Smooth muscle cell (in vitro differentiated cells): Measurements from ENCODE around the gene PLIN1. TPM values are rescaled to one million over a fixed set of nuclear protein-coding genes. Genes with fewer than 3 reads are reported as not detected.

Experiments used
- DNase-seq: peaks from one replicate; lab custom pipeline; 2025; ENCODE audit not compliant: unreplicated experiment; lab: John Stamatoyannopoulos, UW
- H2AFZ ChIP-seq: fragments of 200-600 bp; sonication (generic); 2 replicates; pipeline ENCODE4 v1.6.0; 2016; ENCODE audit warnings: antibody characterized with exemption, low read depth, mild to moderate bottlenecking
- H3F3A ChIP-seq: fragments of 200-600 bp; sonication (generic); 2 replicates; pipeline ENCODE4 v1.6.0; 2017; ENCODE audit warnings: antibody characterized with exemption, low read depth
- H3K27ac ChIP-seq: fragments of 200-600 bp; sonication (generic); 2 replicates; pipeline ENCODE4 v1.5.1; 2016; ENCODE audit warnings: low read depth, mild to moderate bottlenecking
- H3K27me3 ChIP-seq: fragments of 200-600 bp; sonication (generic); 2 replicates; pipeline ENCODE4 v1.6.1; 2016; ENCODE audit warnings: low read depth, mild to moderate bottlenecking
- H3K36me3 ChIP-seq: fragments of 200-600 bp; sonication (generic); 2 replicates; pipeline ENCODE4 v1.5.1; 2016; ENCODE audit warnings: low read depth
- H3K4me1 ChIP-seq: fragments of 200-600 bp; sonication (generic); 2 replicates; pipeline ENCODE4 v1.5.1; 2016; ENCODE audit warnings: low read depth
- H3K4me2 ChIP-seq: fragments of 200-600 bp; sonication (generic); 2 replicates; pipeline ENCODE4 v1.6.0; 2016; ENCODE audit warnings: mild to moderate bottlenecking
- H3K4me3 ChIP-seq: fragments of 200-600 bp; sonication (generic); 2 replicates; pipeline ENCODE4 v1.5.1; 2016; ENCODE audit warnings: mild to moderate bottlenecking
- H3K79me2 ChIP-seq: fragments of 200-600 bp; sonication (generic); 2 replicates; pipeline ENCODE4 v1.6.0; 2016; ENCODE audit warnings: low read depth, mild to moderate bottlenecking
- H3K9ac ChIP-seq: fragments of 200-600 bp; sonication (generic); 2 replicates; pipeline ENCODE4 v1.6.0; 2016; ENCODE audit warnings: low read depth
- H3K9me3 ChIP-seq: fragments of 200-600 bp; sonication (generic); replicated peaks from 2 replicates; pipeline ENCODE4 v1.5.1; 2016; ENCODE audit warnings: low read depth
- H4K20me1 ChIP-seq: fragments of 200-600 bp; sonication (generic); 2 replicates; pipeline ENCODE4 v1.6.0; 2016; ENCODE audit warnings: low read depth
- CTCF ChIP-seq: fragments of 200-600 bp; sonication (generic); IDR thresholded peaks from 2 replicates; pipeline ENCODE4 v1.5.1; 2017; ENCODE audit warnings: borderline replicate concordance, mild to moderate bottlenecking, antibody characterized with exemption; ENCODE audit not compliant: insufficient read depth, poor library complexity, severe bottlenecking
- WGBS: methylation state at CpG from one replicate; pipeline ENCODE4 v1.1.7; 2016; ENCODE audit warnings: low lambda C conversion rate; 5-methylcytosine and 5-hydroxymethylcytosine counted together
- polyA plus RNA-seq: library from polyadenylated mRNA; unstranded; fragments of >200 nt; fragmentation: Nextera tagmentation; extraction: Ambion mirVana; gene quantifications from 2 replicates; pipeline ENCODE4 v1.2.1, GENCODE V29; 2016
- total RNA-seq: library from RNA; depleted of rRNA; stranded (reverse); fragments of >200 nt; gene quantifications from 2 replicates; pipeline ENCODE4 v1.2.3, GENCODE V29; 2014

Gene PLIN1
- total and polyA plus RNA-seq, 2 experiments from 2014 or later: 0.04 to 0.66 TPM

DNA sequence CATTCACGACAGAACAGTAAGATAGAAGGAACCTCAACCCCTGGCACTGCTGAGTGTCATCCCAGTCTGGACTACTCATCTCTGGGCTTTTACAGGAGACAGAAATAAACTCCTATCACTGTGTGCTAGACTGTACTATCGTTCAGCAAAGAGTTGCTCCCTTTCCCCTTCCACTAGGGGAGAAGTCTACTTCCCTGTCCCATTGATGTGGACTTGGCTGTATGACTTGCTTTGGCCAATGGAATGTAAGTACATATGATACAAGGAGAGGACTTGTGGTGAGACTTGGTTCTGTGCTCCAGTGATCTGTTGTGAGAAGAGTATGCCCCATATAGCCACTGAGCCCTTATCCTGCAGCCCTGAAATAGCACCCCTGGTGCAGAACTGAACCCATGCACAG is 18.6 kb downstream of the PLIN1 start:
- H2AFZ ChIP-seq: no peak overlapping the region
- H3K4me1 ChIP-seq: peaks cover 2% of the 10 kb centered on the region
- WGBS: 90% methylated on average over 2 of the region's 2 CpGs
- no peaks in the 10 kb centered on the region for H4K20me1 ChIP-seq
- H3K79me2 ChIP-seq: no peaks in the 10 kb centered on the region
- no peak overlapping the region for H3K4me2 ChIP-seq
- H3K36me3 ChIP-seq: no peaks in the 10 kb centered on the region
- TF ChIP-seq CTCF: no peak
- no peak overlapping the region for H3K4me3 ChIP-seq
- H3F3A ChIP-seq: peaks cover 10% of the 10 kb centered on the region
- no peak overlapping the region for H3K27ac ChIP-seq
- DNase-seq: no peak
- no peaks in the 10 kb centered on the region for H3K27me3 ChIP-seq
- H3K9me3 ChIP-seq: no peaks in the 10 kb centered on the region
- no peak overlapping the region for H3K9ac ChIP-seq

GRCh38 chr15:89659295-89659694 is 19.9 kb downstream of the PLIN1 start:
- H3K36me3 ChIP-seq: no peaks in the 10 kb centered on the region
- no peaks in the 10 kb centered on the region for H3K79me2 ChIP-seq
- H3F3A ChIP-seq: peaks cover 4% of the 10 kb centered on the region
- peaks cover 6% of the 10 kb centered on the region for H3K4me1 ChIP-seq
- H3K9me3 ChIP-seq: no peaks in the 10 kb centered on the region
- no peak overlapping the region for H3K4me3 ChIP-seq
- H3K27me3 ChIP-seq: no peaks in the 10 kb centered on the region
- H2AFZ ChIP-seq: no peak overlapping the region
- no peaks in the 10 kb centered on the region for H4K20me1 ChIP-seq
- no peak overlapping the region for H3K9ac ChIP-seq
- H3K27ac ChIP-seq: no peak overlapping the region
- no peak overlapping the region for H3K4me2 ChIP-seq
- TF ChIP-seq CTCF: no peak
- no peak for DNase-seq
- WGBS: 98% methylated on average over 2 of the region's 2 CpGs

DNA sequence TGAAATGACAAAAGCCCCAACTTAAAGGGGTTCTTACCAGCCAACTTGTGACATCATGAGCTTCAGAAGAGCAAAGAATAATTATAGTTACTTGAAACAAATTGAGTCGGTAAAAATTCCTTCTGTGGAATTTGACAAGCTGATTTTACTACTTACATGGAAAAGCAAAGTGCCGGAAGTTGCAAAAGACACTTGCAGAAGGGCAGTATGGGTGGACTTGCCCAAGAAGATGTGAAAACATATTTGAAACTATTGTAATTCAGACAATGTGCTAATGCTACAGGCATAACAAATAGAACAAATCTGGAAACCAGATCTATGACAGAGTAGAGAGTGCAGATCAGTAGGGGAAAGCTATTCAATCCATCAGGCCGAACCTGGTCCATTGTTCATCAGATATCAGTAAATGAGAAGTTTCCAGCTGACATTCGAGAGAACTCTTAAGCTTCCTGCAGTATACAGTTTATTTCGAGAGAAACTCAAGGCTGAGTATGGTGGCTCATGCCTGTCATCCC is 21.4 kb downstream of the PLIN1 start:
- Histone ChIP-seq H3K79me2 (peaks cover 11% of the 10 kb centered on the region), H3K9ac (no peak overlapping the region), H3K4me3 (no peak overlapping the region), H3K9me3 (no peaks in the 10 kb centered on the region), H3K27me3 (no peaks in the 10 kb centered on the region), H3K27ac (no peak overlapping the region), H4K20me1 (peaks cover 6% of the 10 kb centered on the region), H3K4me2 (no peak overlapping the region), H3F3A (peaks cover 3% of the 10 kb centered on the region), H3K4me1 (peaks cover 7% of the 10 kb centered on the region), H2AFZ (no peak overlapping the region), H3K36me3 (no peaks in the 10 kb centered on the region)
- DNase-seq: no peak
- no peak for TF ChIP-seq CTCF
- 83% methylated on average over 5 of the region's 5 CpGs for WGBS

- Histone ChIP-seq H3K9ac (no peak overlapping the region), H3K27ac (no peak overlapping the region), H3K4me3 (no peak overlapping the region), H2AFZ (no peak overlapping the region), H3K4me1 (peaks cover 7% of the 10 kb centered on the region), H3K36me3 (no peaks in the 10 kb centered on the region), H3K9me3 (no peaks in the 10 kb centered on the region), H3K4me2 (no peak overlapping the region), H3K79me2 (peaks cover 11% of the 10 kb centered on the region), H3F3A (peaks cover 3% of the 10 kb centered on the region), H4K20me1 (peaks cover 6% of the 10 kb centered on the region), H3K27me3 (no peaks in the 10 kb centered on the region)
- DNase-seq: no peak
- no peak for TF ChIP-seq CTCF
- 64% methylated on average over 7 of the region's 7 CpGs for WGBS
Observed at GRCh38 chr15:89656116-89656815, 22.9 kb downstream of the PLIN1 start.
